ENCODE results near the gene CCDC73.

DNA sequence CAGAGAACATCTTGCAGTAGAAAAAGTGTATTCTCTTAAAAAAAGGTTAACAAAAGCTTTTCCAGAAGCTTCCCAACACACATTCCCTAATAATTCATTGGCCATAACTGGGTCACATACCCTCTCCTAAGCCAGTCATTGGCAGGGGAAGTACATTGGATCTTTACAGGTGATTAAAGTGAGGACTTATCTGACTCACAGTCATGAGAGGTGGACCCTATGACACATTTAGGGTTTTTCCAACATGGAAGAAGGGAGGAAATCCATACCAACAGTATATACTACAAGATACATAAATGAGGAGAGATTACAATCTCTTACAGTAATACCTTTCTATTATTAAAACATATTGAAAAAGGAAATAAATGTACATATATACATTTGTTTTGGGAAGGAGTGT, 72.2 kb downstream of the CCDC73 start:
- TF ChIP-seq, protein P1, sequence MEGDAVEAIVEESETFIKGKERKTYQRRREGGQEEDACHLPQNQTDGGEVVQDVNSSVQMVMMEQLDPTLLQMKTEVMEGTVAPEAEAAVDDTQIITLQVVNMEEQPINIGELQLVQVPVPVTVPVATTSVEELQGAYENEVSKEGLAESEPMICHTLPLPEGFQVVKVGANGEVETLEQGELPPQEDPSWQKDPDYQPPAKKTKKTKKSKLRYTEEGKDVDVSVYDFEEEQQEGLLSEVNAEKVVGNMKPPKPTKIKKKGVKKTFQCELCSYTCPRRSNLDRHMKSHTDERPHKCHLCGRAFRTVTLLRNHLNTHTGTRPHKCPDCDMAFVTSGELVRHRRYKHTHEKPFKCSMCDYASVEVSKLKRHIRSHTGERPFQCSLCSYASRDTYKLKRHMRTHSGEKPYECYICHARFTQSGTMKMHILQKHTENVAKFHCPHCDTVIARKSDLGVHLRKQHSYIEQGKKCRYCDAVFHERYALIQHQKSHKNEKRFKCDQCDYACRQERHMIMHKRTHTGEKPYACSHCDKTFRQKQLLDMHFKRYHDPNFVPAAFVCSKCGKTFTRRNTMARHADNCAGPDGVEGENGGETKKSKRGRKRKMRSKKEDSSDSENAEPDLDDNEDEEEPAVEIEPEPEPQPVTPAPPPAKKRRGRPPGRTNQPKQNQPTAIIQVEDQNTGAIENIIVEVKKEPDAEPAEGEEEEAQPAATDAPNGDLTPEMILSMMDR (conservative IDR thresholded peaks at IDR 0.05; ENCODE audit: low read depth, low read length) = no peak
- no peak for TF ChIP-seq RAD21 (IDR thresholded peaks at IDR 0.05; ENCODE audit: low read length)
- no peak for TF ChIP-seq BHLHE40 (IDR thresholded peaks at IDR 0.05; ENCODE audit: low read depth, low read length)
- TF ChIP-seq POLR2A (IDR thresholded peaks at IDR 0.05; ENCODE audit: low read depth, low read length) = no peak
- no peak for TF ChIP-seq RCOR1 (IDR thresholded peaks at IDR 0.05; ENCODE audit: insufficient replicate concordance, low read length)
- no peak for TF ChIP-seq SMC3 (IDR thresholded peaks at IDR 0.05; ENCODE audit: low read depth, low read length)
- TF ChIP-seq FOS (IDR thresholded peaks at IDR 0.05; ENCODE audit: low read depth, low read length) = no peak
- TF ChIP-seq RFX5 (IDR thresholded peaks at IDR 0.05; ENCODE audit: low read depth, low read length) = no peak
- TF ChIP-seq CHD1 (IDR thresholded peaks at IDR 0.05; ENCODE audit: low read depth, low read length) = no peak
- TF ChIP-seq MAFK (IDR thresholded peaks at IDR 0.05; ENCODE audit: low read depth, low read length) = no peak
- no peak for TF ChIP-seq MXI1 (IDR thresholded peaks at IDR 0.05; ENCODE audit: borderline replicate concordance, low read depth, low read length)
- no peak for TF ChIP-seq NFE2L2 (IDR thresholded peaks at IDR 0.05; ENCODE audit: low read depth, low read length)
- no peak for TF ChIP-seq MAZ (IDR thresholded peaks at IDR 0.05; ENCODE audit: borderline replicate concordance, low read depth, low read length)
